GM12878 (cell line): Measurements from ENCODE around the gene ANKS4B. TPM values are rescaled to one million over a fixed set of nuclear protein-coding genes. Genes with fewer than 3 reads are reported as not detected.

Experiments used
- ATAC-seq: fragments of 200-7000 bp; cut with Tn5 transposase; 3 replicates; pipeline ENCODE4 v1.9.1; 2020; ENCODE audit warnings: mild to moderate bottlenecking, moderate library complexity
- BruUV-seq: library from RNA; stranded (reverse); fragments of 400-500 nt; replicated peaks from 2 replicates; lab custom pipeline; 2021; lab: Mats Ljungman, UMichigan
- CTCF ChIA-PET: fragments of 300-600 bp; sonication (Branson Sonifier 250); formaldehyde crosslinking; extraction: SDS; loops from one replicate; lab custom pipeline; 2021; ENCODE audit warnings: inconsistent platforms; lab: Yijun Ruan, JAX
- POLR2A ChIA-PET: fragments of 350-600 bp; formaldehyde crosslinking; extraction: SDS; loops from one replicate; lab custom pipeline; 2021; ENCODE audit warnings: inconsistent platforms; lab: Charles Lee
- RAD21 ChIA-PET: fragments of 300-600 bp; sonication (Branson Sonifier 250); formaldehyde crosslinking; loops from one replicate; lab custom pipeline; 2023; ENCODE audit warnings: antibody characterized with exemption; ENCODE audit not compliant: unreplicated experiment; lab: Charles Lee
- SMC1A ChIA-PET: fragments of 300-600 bp; sonication (Branson Sonifier 250); formaldehyde crosslinking; loops from one replicate; lab custom pipeline; 2023; ENCODE audit not compliant: unreplicated experiment, uncharacterized antibody; lab: Charles Lee
- DNase-seq: peaks from one replicate; pipeline ENCODE4 v3.0.0-alpha.2; 2011; ENCODE audit warnings: low read depth, low spot score
- FAIRE-seq: peaks from 3 replicates; lab custom pipeline; 2011; peaks lifted over from hg19 to GRCh38; lab: Jason Lieb, UNC
- H2AFZ ChIP-seq: 2 replicates; pipeline ENCODE4 v1.6.0; 2011; ENCODE audit warnings: low read depth, low read length, control low read depth; ENCODE audit not compliant: control insufficient read depth
- H3K27ac ChIP-seq: 2 replicates; pipeline ENCODE4 v1.5.1; 2011; ENCODE audit warnings: control low read depth; ENCODE audit not compliant: control insufficient read depth, insufficient read depth
- H3K27me3 ChIP-seq, 2 experiments: replicated peaks in 1 of 2; 2 replicates each; pipeline versions ENCODE4 v1.6.0 to v1.6.1; 2011; ENCODE audit warnings: low read length in 1 of 2; ENCODE audit not compliant: control insufficient read depth in 2 of 2, insufficient read depth in 2 of 2
- H3K36me3 ChIP-seq, 2 experiments: 2 replicates each; pipeline ENCODE4 v1.5.1; 2011; ENCODE audit warnings: low read length in 1 of 2; ENCODE audit not compliant: control insufficient read depth in 2 of 2, insufficient read depth in 2 of 2
- H3K4me1 ChIP-seq: 2 replicates; pipeline ENCODE4 v1.6.1; 2011; ENCODE audit warnings: mild to moderate bottlenecking, low read length, moderate library complexity, mixed read lengths; ENCODE audit not compliant: control insufficient read depth, insufficient read depth
- H3K4me2 ChIP-seq: 2 replicates; pipeline ENCODE4 v1.6.0; 2011; ENCODE audit warnings: control low read depth; ENCODE audit not compliant: control insufficient read depth, insufficient read depth
- H3K4me3 ChIP-seq: fragments of 200-600 bp; sonication (generic); 2 replicates; pipeline ENCODE4 v1.5.1; 2016
- H3K79me2 ChIP-seq: 2 replicates; pipeline ENCODE4 v1.6.0; 2011; ENCODE audit warnings: low read length; ENCODE audit not compliant: control insufficient read depth, insufficient read depth
- H3K9ac ChIP-seq: 2 replicates; pipeline ENCODE4 v1.8.0; 2011; ENCODE audit warnings: low read length, control low read depth, mixed read lengths; ENCODE audit not compliant: control insufficient read depth, insufficient read depth
- H3K9me3 ChIP-seq: replicated peaks from 3 replicates; pipeline ENCODE4 v1.5.1; 2011; ENCODE audit warnings: mild to moderate bottlenecking, low read length; ENCODE audit not compliant: control insufficient read depth, insufficient read depth
- H4K20me1 ChIP-seq: 2 replicates; pipeline ENCODE4 v1.6.0; 2011; ENCODE audit not compliant: control insufficient read depth, insufficient read depth
- CBFB ChIP-seq: IDR thresholded peaks from 2 replicates; pipeline ENCODE4 v1.6.1; 2016; ENCODE audit warnings: antibody characterized with exemption, low read depth
- WGBS: methylation state at CpG from one replicate; pipeline ENCODE4 v1.1.6; 2016; ENCODE audit warnings: low lambda C conversion rate; ENCODE audit not compliant: insufficient replicate concordance, insufficient coverage; ENCODE audit errors: missing lambda C conversion rate; 5-methylcytosine and 5-hydroxymethylcytosine counted together
- in situ Hi-C: fragments of 300-500 bp; cut with MboI; formaldehyde crosslinking; loops from 9 replicates; pipeline ENCODE4 v1.14.3; 2018; ENCODE audit warnings: mixed read lengths
- intact Hi-C: fragments of 100-400 bp; cut with micrococcal nuclease; formaldehyde crosslinking; loops from one replicate; pipeline ENCODE4 v1.14.2; 2022; ENCODE audit not compliant: unreplicated experiment
- polyA plus RNA-seq, 11 experiments: library from polyadenylated mRNA; depleted of rRNA in 4 of 11; unstranded in 6 of 11; stranded (reverse) in 5 of 11; fragments of >200 nt; fragmentation: Nextera tagmentation in 4 of 11; fragmentation: Illumina TruSeq in 1 of 11; extraction: Ambion mirVana in 4 of 11; extraction: Trizol in 1 of 11; gene quantifications; 1 replicate in 1 of 11; 2 replicates in 10 of 11; pipeline versions ENCODE4 v1.2.1 to v1.2.3, GENCODE V29; 2011 to 2016; ENCODE audit warnings: inconsistent platforms in 2 of 11, missing spikeins in 2 of 11, low read depth in 1 of 11
- total RNA-seq, 4 experiments: library from RNA; depleted of rRNA in 3 of 4; stranded (reverse); fragments of >200 nt in 3 of 4; fragmentation: Illumina TruSeq in 1 of 4; extraction: Trizol in 1 of 4; gene quantifications; 2 replicates each; pipeline versions ENCODE4 v1.2.1 to v1.2.3, GENCODE V29; 2013 to 2021

ANKS4B gene
- total and polyA plus RNA-seq, 10 of the 15 experiments (the other 5 are each of a cell fraction or from before 2014, with no cell fraction given), result 0.01 to 0.11 (median 0.05) TPM; not detected in 6

- intact Hi-C loops (loop anchor here (2.0 kb wide), 1 partner anchor 24 kb away; no protein-coding TSS in a partner anchor), in situ Hi-C loops (loop anchor here (5.0 kb wide), 1 partner anchor 90 kb away; no protein-coding TSS in a partner anchor)
- CTCF ChIA-PET, result interaction anchor here (0.6 to 6.5 kb wide), 16 partner anchors 8 to 123 kb away, joined by 3 to 58 read pairs (median 5); partner anchors contain the start of genes LDAF1 and ZP2
- no peaks in the 10 kb centered on the region for H3K36me3 ChIP-seq
- no peak for DNase-seq
- 70% methylated on average over 17 of the region's 17 CpGs for WGBS
- no peak for ATAC-seq
- H3K27ac ChIP-seq, result no peak overlapping the region
- peak overlapping the region; percentile 35; the same call in 1 of the 2 replicates for H3K9ac ChIP-seq
- SMC1A ChIA-PET, result interaction anchor here (0.9 to 9.7 kb wide), 8 partner anchors 10 to 88 kb away, joined by 3 to 87 read pairs (median 17); no protein-coding TSS in a partner anchor
- H3K4me1 ChIP-seq, result peaks cover 30% of the 10 kb centered on the region
- no peaks in the 10 kb centered on the region; the same call in 1 of the 3 replicates for H3K9me3 ChIP-seq
- no peak for TF ChIP-seq CBFB
- BruUV-seq, result no TSS peak
- no peak for FAIRE-seq
- peak overlapping the region; percentile 80; the same call in 1 of the 2 replicates for H2AFZ ChIP-seq
- peak overlapping the region; percentile 76 for H3K4me2 ChIP-seq
- RAD21 ChIA-PET, result interaction anchor here (0.7 to 3.8 kb wide), 7 partner anchors 16 to 118 kb away, joined by 3 to 22 read pairs (median 3); no protein-coding TSS in a partner anchor
- H3K79me2 ChIP-seq, result no peaks in the 10 kb centered on the region
- H3K27me3 ChIP-seq, result no peaks in the 10 kb centered on the region; a peak in 1 of 4 replicates
- H3K4me3 ChIP-seq, result peak overlapping the region; percentile 50; the same call in 1 of the 2 replicates
- POLR2A ChIA-PET, result interaction anchor here (0.8 to 1.2 kb wide), 2 partner anchors 12 to 13 kb away, joined by 3 to 4 read pairs; no protein-coding TSS in a partner anchor
- no peaks in the 10 kb centered on the region for H4K20me1 ChIP-seq
These were observed 43.8 kb downstream of the ANKS4B start for GRCh38 chr16:21277045-21277926.
